Fibroblast of skin of back (primary cell): ENCODE data around the gene TSHZ2.
"Not testable (repeated sequence)": the region's sequence is repeated elsewhere in the genome, so short reads cannot be mapped to it uniquely, and the experiment has no call there.

Experiments used
- DNase-seq: peaks from one replicate; pipeline ENCODE4 v3.0.0-alpha.2; 2013

Gene TSHZ2

GRCh38 chr20:53426766-53427312 is 454.7 kb downstream of the TSHZ2 start:
- no peak for DNase-seq

- DNase-seq = no peak
These were observed 455.8 kb downstream of the TSHZ2 start for GRCh38 chr20:53427951-53428350.

DNA sequence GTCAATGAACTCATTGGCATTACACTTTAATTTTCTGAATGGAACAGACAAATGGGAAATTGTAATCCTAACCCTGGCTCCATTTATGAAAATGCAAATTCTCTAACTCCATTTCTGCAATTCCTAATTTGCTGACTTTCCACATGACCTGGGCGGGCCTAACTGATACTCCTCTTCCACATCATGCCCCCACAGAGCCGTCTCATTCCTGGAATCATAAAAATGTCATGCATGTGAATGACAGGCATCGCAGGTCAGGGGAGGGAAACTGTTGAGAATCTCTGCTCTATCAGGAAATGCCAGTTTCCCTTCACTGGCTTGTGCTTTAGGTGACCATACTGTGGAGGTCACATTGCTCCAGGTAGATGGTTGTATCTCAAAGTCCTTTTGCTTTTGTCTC is 456.4 kb downstream of the TSHZ2 start:
- no peak for DNase-seq

- DNase-seq = no peak
These were observed 456.8 kb downstream of the TSHZ2 start for GRCh38 chr20:53428996-53429395.

GRCh38 chr20:53434662-53435061 is 462.5 kb downstream of the TSHZ2 start:
- DNase-seq = no peak

DNA sequence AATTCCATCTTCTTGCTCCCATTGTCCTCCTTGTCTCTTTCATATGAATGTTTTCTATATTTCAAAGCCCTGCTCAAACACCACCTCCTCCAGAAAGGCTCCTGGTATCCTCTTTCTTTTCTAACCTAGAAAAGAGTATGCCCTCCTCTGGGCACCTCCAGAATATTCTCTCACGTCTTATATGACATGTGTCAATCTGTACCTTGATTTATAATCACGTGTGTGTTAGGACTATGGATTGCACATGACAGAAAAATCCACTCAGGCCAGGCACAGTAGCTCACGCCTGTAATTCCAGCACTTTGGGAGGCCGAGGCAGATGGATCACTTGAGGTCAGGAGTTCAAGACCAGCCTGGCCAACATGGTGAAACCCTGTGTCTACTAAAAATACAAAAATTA is 464.8 kb downstream of the TSHZ2 start:
- DNase-seq = not testable (repeated sequence)

DNA sequence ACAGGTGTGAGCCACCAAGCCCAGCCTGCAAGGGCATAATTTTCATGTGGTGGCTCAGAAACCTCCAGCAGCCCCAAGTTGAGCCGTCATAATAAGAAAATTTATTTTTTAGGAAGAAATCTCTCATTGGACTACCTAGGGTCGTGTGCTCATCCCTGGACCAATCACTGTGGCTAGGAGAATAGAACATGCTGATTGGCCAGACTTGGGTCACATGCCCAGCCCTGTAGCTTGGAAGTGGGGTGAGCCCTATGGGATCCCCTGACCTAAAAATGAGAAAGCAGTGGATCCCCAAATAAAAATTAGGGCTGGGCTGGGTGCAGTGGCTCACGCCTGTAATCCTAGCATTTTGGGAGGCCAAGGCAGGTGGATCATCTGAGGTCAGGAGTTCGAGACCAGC is 466.2 kb downstream of the TSHZ2 start:
- no peak for DNase-seq

DNA sequence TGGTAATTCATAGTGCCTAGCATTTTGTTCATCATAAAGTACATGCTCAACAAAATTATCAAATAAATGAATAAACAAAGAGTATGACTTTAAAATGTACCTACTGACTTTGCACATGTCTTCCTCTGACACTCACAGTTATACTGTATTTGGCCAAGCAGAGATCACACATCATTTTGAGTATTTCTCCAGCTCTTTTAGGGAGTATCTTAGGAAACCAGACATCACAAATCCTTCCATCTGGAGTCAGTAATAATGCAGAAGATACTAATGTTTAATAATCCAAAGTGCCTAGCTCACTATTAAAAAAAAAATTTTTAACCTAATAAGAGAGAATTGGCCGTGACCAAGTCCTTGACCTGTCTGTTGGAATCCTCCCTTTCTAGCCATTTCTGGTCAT is 466.9 kb downstream of the TSHZ2 start:
- no peak for DNase-seq

DNA sequence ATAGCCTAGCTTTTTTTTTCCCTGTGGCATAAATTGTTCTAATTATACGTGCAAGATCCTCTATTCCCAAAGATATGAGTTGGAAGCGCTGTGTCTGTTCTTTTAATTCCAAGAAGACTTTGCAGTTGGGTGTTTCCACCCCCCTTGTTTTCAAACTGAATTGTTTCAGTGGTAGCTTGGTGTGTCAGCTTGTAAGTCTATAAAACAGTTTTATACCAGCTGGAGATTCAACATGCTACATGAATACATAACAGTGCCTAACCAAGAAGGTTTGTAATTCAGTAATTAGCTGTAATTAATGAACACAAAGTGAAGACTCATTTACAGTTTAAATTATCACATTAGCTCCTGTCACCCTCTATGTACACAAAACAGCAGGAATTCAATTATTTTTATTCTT is 467.5 kb downstream of the TSHZ2 start:
- no peak for DNase-seq

DNA sequence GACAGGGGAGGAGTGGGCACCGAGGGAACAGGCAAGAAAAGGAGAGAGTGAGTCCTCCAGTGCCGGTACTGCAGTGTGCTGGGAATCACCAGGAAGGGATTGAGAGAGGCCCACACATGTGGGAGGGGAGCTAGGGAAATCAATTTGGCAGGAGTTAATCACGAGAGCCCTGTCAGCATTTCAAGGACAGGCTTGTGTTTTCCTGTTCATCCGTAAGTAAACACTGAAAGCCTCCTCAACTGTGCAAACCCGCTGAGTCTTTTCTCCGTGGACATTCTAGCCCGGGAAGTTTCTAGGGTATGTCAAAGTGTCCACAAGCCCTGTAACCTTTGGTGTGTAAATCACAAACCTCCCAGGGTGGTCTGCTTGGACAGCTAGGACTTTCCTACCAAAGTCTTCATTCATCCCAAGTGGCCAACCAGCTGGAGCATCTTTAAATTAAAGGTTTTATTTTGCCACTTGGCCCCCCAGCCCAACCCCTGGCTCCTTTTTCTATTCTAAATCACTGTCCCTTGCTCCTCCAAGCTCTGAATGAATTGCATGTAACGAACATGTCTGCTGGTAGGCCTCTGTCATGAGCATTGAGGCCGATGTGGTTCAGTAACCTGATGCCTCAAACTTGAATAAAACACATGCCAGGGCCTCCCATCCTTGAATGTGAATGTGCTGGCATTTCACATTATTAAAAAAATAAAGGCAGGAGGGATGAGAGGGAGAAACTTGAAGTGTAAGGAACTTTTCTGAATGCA is 472.4 kb downstream of the TSHZ2 start:
- no peak for DNase-seq

DNA sequence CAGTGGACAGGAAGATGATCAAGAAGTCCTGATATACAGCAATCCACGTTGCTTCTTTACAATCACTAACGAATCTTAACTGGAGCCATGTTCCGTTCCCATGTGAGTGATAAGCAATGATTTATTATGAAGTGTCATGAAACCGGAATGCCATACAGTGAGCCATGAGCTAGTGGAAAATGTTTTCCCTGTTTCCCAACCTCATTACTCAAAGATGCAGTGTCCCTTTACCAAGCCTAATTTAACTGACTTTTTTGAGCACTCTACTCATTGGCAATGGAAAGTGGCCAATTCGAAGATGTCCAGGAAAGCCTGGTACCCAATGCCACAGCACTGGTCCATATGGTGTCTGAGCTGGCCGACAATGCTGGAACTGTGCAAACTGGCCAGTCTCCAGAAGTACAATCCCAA is 473.2 kb downstream of the TSHZ2 start:
- no peak for DNase-seq

DNA sequence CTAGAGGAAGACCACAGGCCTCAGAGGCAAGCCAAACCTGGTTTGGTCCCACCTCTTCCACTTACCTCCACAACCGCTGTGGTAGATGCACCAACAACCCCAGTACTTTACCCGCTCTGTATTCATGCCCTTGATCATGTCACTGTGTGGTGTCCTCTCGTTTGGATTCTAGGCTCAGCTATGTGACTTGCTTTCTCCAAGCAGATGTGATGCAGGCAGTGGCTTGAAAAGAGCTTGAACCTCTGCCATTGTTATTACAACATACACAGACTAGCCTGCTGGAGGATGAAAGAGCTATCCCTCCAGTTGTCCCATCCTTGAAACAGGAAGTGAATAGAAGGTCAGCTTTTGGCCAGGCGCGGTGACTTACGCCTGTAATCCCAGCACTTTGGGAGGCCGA is 473.8 kb downstream of the TSHZ2 start:
- DNase-seq = no peak

GRCh38 chr20:53447316-53447715 is 475.2 kb downstream of the TSHZ2 start:
- DNase-seq = no peak

- DNase-seq = no peak
These were observed 476.3 kb downstream of the TSHZ2 start for GRCh38 chr20:53448426-53448825.

DNA sequence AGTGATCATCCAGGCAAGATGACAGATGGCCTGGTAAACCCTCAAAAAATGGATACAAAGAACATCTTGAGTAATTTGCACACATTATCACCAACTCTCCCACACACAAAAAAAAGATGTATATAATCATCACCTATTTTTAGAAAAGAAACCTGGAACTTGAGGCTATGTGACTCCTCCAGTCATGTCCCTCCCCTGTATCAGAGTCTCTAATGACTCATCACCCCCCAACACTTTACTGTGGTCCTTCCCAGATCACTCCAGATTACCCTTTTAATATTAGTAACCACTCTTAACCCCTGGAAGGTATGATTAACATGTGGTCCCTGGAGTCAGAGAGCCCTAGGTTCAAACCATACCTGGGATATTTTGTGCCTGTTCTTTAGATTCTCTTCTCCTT is 476.7 kb downstream of the TSHZ2 start:
- DNase-seq = no peak

GRCh38 chr20:53453076-53453475 is 480.9 kb downstream of the TSHZ2 start:
- no peak for DNase-seq

- no peak for DNase-seq
These were observed 482.6 kb downstream of the TSHZ2 start for GRCh38 chr20:53454675-53455276.

GRCh38 chr20:53463101-53463972 is 491.2 kb downstream of the TSHZ2 start:
- no peak for DNase-seq

DNA sequence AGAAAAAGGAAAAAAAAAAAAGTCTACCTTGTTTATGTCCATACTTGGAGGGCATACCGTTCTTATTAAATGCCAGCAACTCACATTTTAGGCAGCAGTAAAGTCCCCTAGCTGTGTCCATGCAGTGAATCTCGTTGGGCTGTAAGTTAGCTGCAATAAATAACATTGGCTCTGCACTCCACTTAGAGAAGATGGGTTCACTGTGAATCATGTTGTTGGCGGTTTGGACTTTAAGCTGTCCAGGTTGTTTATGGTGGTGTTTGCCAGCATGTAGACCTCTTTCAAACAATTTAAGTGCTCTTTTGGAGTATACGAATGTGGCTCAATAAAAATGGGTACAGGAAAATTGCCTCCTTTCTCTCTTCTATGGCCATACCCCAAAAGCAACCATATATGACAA is 494.1 kb downstream of the TSHZ2 start:
- DNase-seq = no peak

GRCh38 chr20:53468587-53468986 is 496.4 kb downstream of the TSHZ2 start:
- no peak for DNase-seq

GRCh38 chr20:53472859-53473258 is 500.7 kb downstream of the TSHZ2 start:
- not testable (repeated sequence) for DNase-seq

DNA sequence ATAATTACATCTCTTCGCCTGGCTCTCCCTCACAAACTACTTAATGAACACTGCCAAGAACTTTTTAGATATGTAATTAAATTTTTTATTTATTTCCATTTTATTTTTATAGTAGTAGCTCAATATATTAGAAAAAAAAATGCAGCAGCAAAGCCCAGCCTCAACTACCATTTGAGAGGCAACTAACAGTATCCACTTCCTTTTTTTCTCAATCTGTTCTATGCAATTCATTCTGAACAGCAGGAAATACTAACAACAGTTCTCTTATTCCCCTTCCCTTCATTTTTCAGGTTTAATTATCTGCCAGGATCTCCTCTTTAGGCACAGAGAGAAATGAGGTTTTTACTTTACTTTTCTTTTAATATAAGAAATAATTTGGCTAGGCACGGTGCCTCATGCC is 508.8 kb downstream of the TSHZ2 start:
- DNase-seq = no peak
